H9 (cell line): ENCODE results near the gene TMA7B. TPM values are rescaled to one million over a fixed set of nuclear protein-coding genes. Genes with fewer than 3 reads are reported as not detected.

ENCODE experiments used
- DNase-seq: peaks from one replicate; pipeline ENCODE4 v3.0.0-alpha.2; 2017
- H2AFZ ChIP-seq: one replicate; pipeline ENCODE4 v1.6.1; 2013; ENCODE audit warnings: mild to moderate bottlenecking, low read length, control low read depth, moderate library complexity
- H2AK5ac ChIP-seq: 2 replicates; pipeline ENCODE4 v1.6.1; 2013; ENCODE audit warnings: low read length, control low read depth, mixed read lengths; ENCODE audit not compliant: insufficient read length
- H2BK120ac ChIP-seq: one replicate; pipeline ENCODE4 v1.6.1; 2013; ENCODE audit warnings: low read depth, mild to moderate bottlenecking, low read length, control low read depth, inconsistent platforms; ENCODE audit not compliant: poor library complexity, severe bottlenecking
- H2BK12ac ChIP-seq: 2 replicates; pipeline ENCODE4 v1.6.1; 2013; ENCODE audit warnings: low read length, control low read depth, mixed read lengths, low read depth; ENCODE audit not compliant: insufficient read length
- H2BK15ac ChIP-seq: 2 replicates; pipeline ENCODE4 v1.6.1; 2013; ENCODE audit warnings: low read depth, low read length, control low read depth
- H2BK20ac ChIP-seq: one replicate; pipeline ENCODE4 v1.6.1; 2013; ENCODE audit warnings: low read depth, mild to moderate bottlenecking, low read length, control low read depth, inconsistent platforms; ENCODE audit not compliant: poor library complexity, severe bottlenecking
- H2BK5ac ChIP-seq: 2 replicates; pipeline ENCODE4 v1.6.1; 2013; ENCODE audit warnings: low read length, control low read depth, mixed read lengths; ENCODE audit not compliant: insufficient read length
- H3K14ac ChIP-seq: 2 replicates; pipeline ENCODE4 v1.6.1; 2013; ENCODE audit warnings: low read length, control low read depth; ENCODE audit not compliant: insufficient read depth
- H3K18ac ChIP-seq: 2 replicates; pipeline ENCODE4 v1.6.1; 2013; ENCODE audit warnings: low read depth, mild to moderate bottlenecking, mixed read lengths, low read length, control low read depth; ENCODE audit not compliant: insufficient read length
- H3K23ac ChIP-seq: 2 replicates; pipeline ENCODE4 v1.6.1; 2013; ENCODE audit warnings: low read length, control low read depth, mixed read lengths, low read depth; ENCODE audit not compliant: insufficient read length
- H3K23me2 ChIP-seq: 2 replicates; pipeline ENCODE4 v1.6.1; 2013; ENCODE audit warnings: low read depth, mild to moderate bottlenecking, mixed read lengths, low read length, control low read depth; ENCODE audit not compliant: insufficient read length, poor library complexity, severe bottlenecking
- H3K27ac ChIP-seq: 2 replicates; pipeline ENCODE4 v1.5.1; 2013; ENCODE audit warnings: low read length, control low read depth, mixed read lengths, low read depth; ENCODE audit not compliant: insufficient read length
- H3K27me3 ChIP-seq: 2 replicates; pipeline ENCODE4 v1.6.1; 2013; ENCODE audit warnings: low read length, control low read depth, inconsistent platforms; ENCODE audit not compliant: insufficient read depth
- H3K4ac ChIP-seq: 2 replicates; pipeline ENCODE4 v1.6.1; 2013; ENCODE audit warnings: low read depth, mild to moderate bottlenecking, control low read depth, inconsistent platforms, low read length, moderate library complexity
- H3K4me1 ChIP-seq: 2 replicates; pipeline ENCODE4 v1.6.1; 2013; ENCODE audit warnings: low read length, control low read depth, inconsistent platforms; ENCODE audit not compliant: insufficient read depth
- H3K4me2 ChIP-seq: 2 replicates; pipeline ENCODE4 v1.6.1; 2013; ENCODE audit warnings: low read length, control low read depth, mixed read lengths; ENCODE audit not compliant: insufficient read length, insufficient read depth
- H3K56ac ChIP-seq: 2 replicates; pipeline ENCODE4 v1.6.1; 2013; ENCODE audit warnings: low read depth, mild to moderate bottlenecking, mixed read lengths, low read length, control low read depth; ENCODE audit not compliant: insufficient read length
- H3K79me1 ChIP-seq: 2 replicates; pipeline ENCODE4 v1.6.1; 2013; ENCODE audit warnings: low read depth, mild to moderate bottlenecking, moderate library complexity, low read length, control low read depth, inconsistent platforms; ENCODE audit not compliant: insufficient read depth, poor library complexity, severe bottlenecking
- H3K79me2 ChIP-seq: 2 replicates; pipeline ENCODE4 v1.6.1; 2013; ENCODE audit warnings: low read length, control low read depth, inconsistent platforms; ENCODE audit not compliant: insufficient read depth
- H3K9ac ChIP-seq: 2 replicates; pipeline ENCODE4 v1.6.1; 2013; ENCODE audit warnings: low read length, control low read depth, mixed read lengths; ENCODE audit not compliant: insufficient read length; ENCODE audit errors: extremely low read depth
- H3K9me3 ChIP-seq: one replicate; pipeline ENCODE4 v1.6.1; 2013; ENCODE audit warnings: low read depth, low read length, inconsistent platforms; ENCODE audit not compliant: control insufficient read depth
- H3T11ph ChIP-seq: one replicate; pipeline ENCODE4 v1.6.1; 2013; ENCODE audit warnings: mild to moderate bottlenecking, low read length, control low read depth, inconsistent platforms
- H4K20me1 ChIP-seq: one replicate; pipeline ENCODE4 v1.6.1; 2013; ENCODE audit not compliant: control insufficient read depth, insufficient read length, insufficient read depth
- H4K5ac ChIP-seq: 2 replicates; pipeline ENCODE4 v1.6.1; 2013; ENCODE audit warnings: low read depth, mild to moderate bottlenecking, mixed read lengths, low read length, control low read depth; ENCODE audit not compliant: insufficient read length
- H4K8ac ChIP-seq: replicated peaks from 2 replicates; pipeline ENCODE4 v1.6.1; 2013; ENCODE audit warnings: low read length, control low read depth, mixed read lengths, low read depth; ENCODE audit not compliant: insufficient read length
- H4K91ac ChIP-seq: 2 replicates; pipeline ENCODE4 v1.6.1; 2013; ENCODE audit warnings: low read depth, mild to moderate bottlenecking, moderate library complexity, mixed read lengths, low read length, control low read depth; ENCODE audit not compliant: insufficient read length
- H3K27ac Mint-ChIP-seq, 3 experiments: 2 replicates in 2 of 3; 3 replicates in 1 of 3; pipeline ENCODE4 v1.8.0; 2020 to 2021; ENCODE audit warnings: mixed read lengths in 3 of 3, mild to moderate bottlenecking in 1 of 3, moderate library complexity in 1 of 3
- H3K27me3 Mint-ChIP-seq: 2 replicates; pipeline ENCODE4 v1.8.0; 2021; ENCODE audit warnings: low read depth, mild to moderate bottlenecking, moderate library complexity, mixed read lengths
- H3K36me3 Mint-ChIP-seq, 3 experiments: 2 replicates in 2 of 3; 3 replicates in 1 of 3; pipeline ENCODE4 v1.8.0; 2020 to 2021; ENCODE audit warnings: low read depth in 3 of 3, mixed read lengths in 3 of 3; ENCODE audit not compliant: insufficient read depth in 1 of 3
- H3K4me1 Mint-ChIP-seq, 2 experiments: 2 replicates each; pipeline ENCODE4 v1.8.0; 2020; ENCODE audit warnings: mixed read lengths in 2 of 2
- H3K4me3 Mint-ChIP-seq, 2 experiments: 2 replicates in 1 of 2; 3 replicates in 1 of 2; pipeline ENCODE4 v1.8.0; 2020 to 2021; ENCODE audit warnings: mild to moderate bottlenecking in 2 of 2, mixed read lengths in 2 of 2, moderate library complexity in 1 of 2
- H3K9me3 Mint-ChIP-seq, 2 experiments: 2 replicates in 1 of 2; 3 replicates in 1 of 2; pipeline ENCODE4 v1.8.0; 2020; ENCODE audit warnings: mild to moderate bottlenecking in 2 of 2, mixed read lengths in 2 of 2, moderate library complexity in 1 of 2
- WGBS: extraction: QIAGEN DNeasy Blood & Tissue Kit; methylation state at CpG from one replicate; pipeline ENCODE4 v1.1.7; 2013; ENCODE audit warnings: missing lambda C conversion rate, low lambda C conversion rate, mixed read lengths; ENCODE audit not compliant: insufficient read length; ENCODE audit errors: extremely low coverage; 5-methylcytosine and 5-hydroxymethylcytosine counted together
- total RNA-seq: library from RNA; stranded (reverse); gene quantifications from 2 replicates; pipeline ENCODE4 v1.2.1, GENCODE V29; 2021
- TF ChIP-seq, protein P1 (sequence below): fragments of 200-600 bp; sonication (generic); conservative IDR thresholded peaks from 3 replicates; pipeline ENCODE4 v1.8.0; 2021; ENCODE audit warnings: antibody characterized with exemption, mild to moderate bottlenecking

Gene TMA7B
- total RNA-seq, 1 experiment from 2014 or later, result not detected

DNA sequence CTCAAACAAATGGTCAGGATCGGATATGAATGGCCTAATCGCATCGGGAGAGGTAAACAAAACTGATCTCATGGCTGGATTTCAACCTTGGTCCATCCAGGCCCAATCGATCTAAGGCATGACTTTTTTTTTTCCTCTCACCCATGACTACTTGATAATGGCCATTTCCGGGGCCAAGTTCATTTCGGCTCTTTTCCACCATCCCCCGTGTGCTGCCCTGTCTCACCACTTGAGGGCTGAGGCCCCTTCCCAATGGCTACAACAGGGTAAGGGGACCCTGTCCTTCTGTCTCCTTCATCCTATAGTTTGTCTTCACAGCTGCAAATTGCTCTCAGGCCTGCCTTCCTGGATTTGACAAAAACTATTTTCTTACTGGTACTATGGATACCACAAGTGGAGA is 32.7 kb upstream of the TMA7B start:
- H3K4me2 ChIP-seq, result no peak overlapping the region
- H3K79me1 ChIP-seq, result no peaks in the 10 kb centered on the region
- H3K79me2 ChIP-seq, result no peaks in the 10 kb centered on the region
- no peak overlapping the region for H4K91ac ChIP-seq
- H4K20me1 ChIP-seq, result no peaks in the 10 kb centered on the region
- H2AFZ ChIP-seq, result no peak overlapping the region
- H3K36me3 Mint-ChIP-seq, result no peaks in the 10 kb centered on the region
- peak; percentile 57 for DNase-seq
- no peak overlapping the region for H2BK5ac ChIP-seq
- H2BK15ac ChIP-seq, result no peak overlapping the region
- TF ChIP-seq, protein P1, sequence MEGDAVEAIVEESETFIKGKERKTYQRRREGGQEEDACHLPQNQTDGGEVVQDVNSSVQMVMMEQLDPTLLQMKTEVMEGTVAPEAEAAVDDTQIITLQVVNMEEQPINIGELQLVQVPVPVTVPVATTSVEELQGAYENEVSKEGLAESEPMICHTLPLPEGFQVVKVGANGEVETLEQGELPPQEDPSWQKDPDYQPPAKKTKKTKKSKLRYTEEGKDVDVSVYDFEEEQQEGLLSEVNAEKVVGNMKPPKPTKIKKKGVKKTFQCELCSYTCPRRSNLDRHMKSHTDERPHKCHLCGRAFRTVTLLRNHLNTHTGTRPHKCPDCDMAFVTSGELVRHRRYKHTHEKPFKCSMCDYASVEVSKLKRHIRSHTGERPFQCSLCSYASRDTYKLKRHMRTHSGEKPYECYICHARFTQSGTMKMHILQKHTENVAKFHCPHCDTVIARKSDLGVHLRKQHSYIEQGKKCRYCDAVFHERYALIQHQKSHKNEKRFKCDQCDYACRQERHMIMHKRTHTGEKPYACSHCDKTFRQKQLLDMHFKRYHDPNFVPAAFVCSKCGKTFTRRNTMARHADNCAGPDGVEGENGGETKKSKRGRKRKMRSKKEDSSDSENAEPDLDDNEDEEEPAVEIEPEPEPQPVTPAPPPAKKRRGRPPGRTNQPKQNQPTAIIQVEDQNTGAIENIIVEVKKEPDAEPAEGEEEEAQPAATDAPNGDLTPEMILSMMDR, result peak; percentile 70
- no peak overlapping the region for H3K9ac ChIP-seq
- H3K27me3 Mint-ChIP-seq, result peaks cover 8% of the 10 kb centered on the region
- no peak overlapping the region for H3K27ac ChIP-seq
- H3T11ph ChIP-seq, result no peak overlapping the region
- H2BK20ac ChIP-seq, result no peak overlapping the region
- no peak overlapping the region for H3K4ac ChIP-seq
- peaks cover 10 to 11% of the 10 kb centered on the region in 2 experiments; a peak in 3 of 4 replicates for H3K4me1 Mint-ChIP-seq
- no peak overlapping the region for H4K5ac ChIP-seq
- H2BK120ac ChIP-seq, result no peak overlapping the region
- H3K27ac Mint-ChIP-seq, result no peak overlapping the region
- no peak overlapping the region for H3K18ac ChIP-seq
- no peaks in the 10 kb centered on the region; the same call in 1 of the 2 replicates for H3K4me1 ChIP-seq
- H3K9me3 ChIP-seq, result no peaks in the 10 kb centered on the region
- no CpG with 5 or more reads among the region's 7 CpGs for whole genome bisulfite sequencing
- no peaks in the 10 kb centered on the region for H3K27me3 ChIP-seq
- H3K23ac ChIP-seq, result no peak overlapping the region
- H4K8ac ChIP-seq, result no peak overlapping the region
- H3K14ac ChIP-seq, result no peak overlapping the region
- H3K23me2 ChIP-seq, result no peaks in the 10 kb centered on the region
- H3K56ac ChIP-seq, result no peak overlapping the region
- H3K4me3 Mint-ChIP-seq, result no peak overlapping the region
- H2BK12ac ChIP-seq, result no peak overlapping the region
- H3K9me3 Mint-ChIP-seq, result no peaks in the 10 kb centered on the region
- no peak overlapping the region for H2AK5ac ChIP-seq
